Tibial nerve (tissue), 3 donors: ENCODE measurements around the gene NCOA7.

ENCODE experiments used
- POLR2A ChIP-seq, 2 donors: fragments of 450-650 bp; IDR thresholded peaks; one replicate each; pipeline ENCODE4 v1.6.1; 2017; ENCODE audit warnings: antibody characterized with exemption in 2 of 2, mild to moderate bottlenecking in 2 of 2, moderate library complexity in 2 of 2
- TF ChIP-seq, protein P1 (sequence below), 5 experiments: fragments of 200-600 bp in 3 of 5; fragments of 450-650 bp in 2 of 5; sonication (generic) in 3 of 5; IDR thresholded peaks; one replicate each; pipeline ENCODE4 v1.5.1; 2016 to 2019; ENCODE audit warnings: antibody characterized with exemption in 5 of 5, mild to moderate bottlenecking in 3 of 5, moderate library complexity in 2 of 5

DNA sequence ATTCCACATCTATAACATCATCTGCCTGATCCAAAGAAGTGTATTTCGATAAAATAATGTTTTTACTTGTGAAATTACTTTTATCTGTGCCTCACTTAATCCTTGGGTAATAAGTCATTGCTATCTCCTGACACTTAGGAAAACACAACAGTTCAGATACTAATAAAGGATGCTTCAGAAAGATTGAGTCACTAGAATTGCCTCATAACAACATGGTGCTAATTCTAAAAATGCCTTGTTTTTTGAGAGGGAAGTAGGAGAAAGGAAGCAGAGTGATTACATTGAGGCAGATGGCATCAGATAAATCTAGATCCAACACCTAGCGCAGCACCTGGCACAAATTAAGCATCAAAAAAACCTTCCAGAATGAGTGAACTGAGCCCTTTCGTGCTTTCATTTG is 69.0 kb downstream of the NCOA7 start:
- no peak for TF ChIP-seq POLR2A (IDR thresholded peaks at IDR 0.05)
- TF ChIP-seq, protein P1, sequence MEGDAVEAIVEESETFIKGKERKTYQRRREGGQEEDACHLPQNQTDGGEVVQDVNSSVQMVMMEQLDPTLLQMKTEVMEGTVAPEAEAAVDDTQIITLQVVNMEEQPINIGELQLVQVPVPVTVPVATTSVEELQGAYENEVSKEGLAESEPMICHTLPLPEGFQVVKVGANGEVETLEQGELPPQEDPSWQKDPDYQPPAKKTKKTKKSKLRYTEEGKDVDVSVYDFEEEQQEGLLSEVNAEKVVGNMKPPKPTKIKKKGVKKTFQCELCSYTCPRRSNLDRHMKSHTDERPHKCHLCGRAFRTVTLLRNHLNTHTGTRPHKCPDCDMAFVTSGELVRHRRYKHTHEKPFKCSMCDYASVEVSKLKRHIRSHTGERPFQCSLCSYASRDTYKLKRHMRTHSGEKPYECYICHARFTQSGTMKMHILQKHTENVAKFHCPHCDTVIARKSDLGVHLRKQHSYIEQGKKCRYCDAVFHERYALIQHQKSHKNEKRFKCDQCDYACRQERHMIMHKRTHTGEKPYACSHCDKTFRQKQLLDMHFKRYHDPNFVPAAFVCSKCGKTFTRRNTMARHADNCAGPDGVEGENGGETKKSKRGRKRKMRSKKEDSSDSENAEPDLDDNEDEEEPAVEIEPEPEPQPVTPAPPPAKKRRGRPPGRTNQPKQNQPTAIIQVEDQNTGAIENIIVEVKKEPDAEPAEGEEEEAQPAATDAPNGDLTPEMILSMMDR (IDR thresholded peaks at IDR 0.05) = no peak
